GM12874 (cell line): Measurements from ENCODE around the gene FGD4.

ENCODE experiments used
- CTCF ChIP-seq: IDR thresholded peaks from 2 replicates; pipeline ENCODE4 v1.5.1; 2011; ENCODE audit warnings: low read depth, mild to moderate bottlenecking, control low read depth, low read length, moderate library complexity; ENCODE audit not compliant: insufficient read depth

The FGD4 gene

DNA sequence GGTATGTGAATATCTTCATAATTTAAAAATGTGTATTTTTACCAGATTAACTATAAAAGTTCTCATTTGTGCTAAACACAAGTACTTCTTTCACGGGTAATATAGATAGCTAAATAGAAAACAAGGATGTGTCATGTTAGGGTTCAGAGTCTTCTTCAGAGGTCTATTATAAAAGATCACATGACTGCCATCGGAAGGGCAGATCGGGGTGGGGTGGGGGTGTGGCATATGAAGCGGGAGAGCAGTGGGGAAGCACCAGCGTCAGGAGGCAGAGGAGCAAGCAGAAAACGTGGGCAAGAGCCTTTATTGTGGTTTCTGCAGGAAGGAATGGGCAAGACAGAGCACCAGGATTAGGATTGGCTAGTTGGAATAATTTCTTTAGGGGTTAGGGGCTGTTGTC is 216.1 kb downstream of the FGD4 start:
- TF ChIP-seq CTCF = no peak

- no peak for TF ChIP-seq CTCF
Measured at GRCh38 chr12:32617534-32617933, 218.2 kb downstream of the FGD4 start.

GRCh38 chr12:32618115-32618514 is 218.8 kb downstream of the FGD4 start:
- no peak for TF ChIP-seq CTCF

DNA sequence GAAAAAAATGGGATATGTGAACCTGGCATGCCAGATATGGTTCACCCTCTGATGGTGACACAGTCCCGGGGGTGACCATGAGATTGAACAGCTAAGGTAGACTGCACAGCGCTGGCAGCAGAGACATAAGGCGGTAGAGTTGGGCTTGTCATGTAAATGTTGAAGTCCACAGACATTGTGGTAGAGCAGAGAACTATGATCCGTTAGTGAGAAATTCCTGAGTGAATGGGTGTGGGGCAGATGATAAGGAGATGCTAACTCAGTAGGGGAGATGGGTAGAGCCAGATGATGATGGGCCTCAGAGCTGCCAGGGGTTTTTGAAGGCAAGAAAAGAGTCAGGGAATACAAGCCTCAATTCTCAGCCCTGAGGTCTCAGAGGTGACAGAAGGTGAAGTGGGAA is 228.6 kb downstream of the FGD4 start:
- no peak for TF ChIP-seq CTCF

DNA sequence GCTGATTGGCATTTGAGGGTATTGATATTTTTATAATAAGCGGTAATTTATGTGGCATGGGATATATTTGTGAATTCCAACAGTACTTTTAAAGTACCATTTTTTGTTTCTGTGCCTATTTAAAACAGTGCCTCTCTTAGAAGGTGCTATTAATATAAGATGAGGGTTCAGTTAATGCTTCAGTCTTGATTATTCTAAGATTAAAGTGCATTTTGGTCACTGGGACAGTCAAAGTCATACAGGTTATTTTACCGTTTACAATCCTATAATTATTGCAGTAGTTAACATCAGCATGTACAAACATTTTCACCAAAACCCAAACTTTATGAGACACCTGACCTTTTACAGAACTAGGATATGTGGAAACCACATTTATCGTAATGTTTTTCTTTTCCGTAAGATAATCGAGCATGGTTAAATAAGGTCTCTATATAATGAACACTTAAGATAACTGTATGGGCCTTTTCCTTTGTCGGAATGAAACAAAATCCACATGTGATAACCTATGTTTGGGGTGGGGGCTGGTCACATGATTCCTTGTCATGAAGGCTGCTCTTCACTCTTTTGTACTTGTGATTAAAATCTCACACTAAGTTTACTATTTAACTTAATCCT is 242.0 kb downstream of the FGD4 start:
- TF ChIP-seq CTCF = no peak

DNA sequence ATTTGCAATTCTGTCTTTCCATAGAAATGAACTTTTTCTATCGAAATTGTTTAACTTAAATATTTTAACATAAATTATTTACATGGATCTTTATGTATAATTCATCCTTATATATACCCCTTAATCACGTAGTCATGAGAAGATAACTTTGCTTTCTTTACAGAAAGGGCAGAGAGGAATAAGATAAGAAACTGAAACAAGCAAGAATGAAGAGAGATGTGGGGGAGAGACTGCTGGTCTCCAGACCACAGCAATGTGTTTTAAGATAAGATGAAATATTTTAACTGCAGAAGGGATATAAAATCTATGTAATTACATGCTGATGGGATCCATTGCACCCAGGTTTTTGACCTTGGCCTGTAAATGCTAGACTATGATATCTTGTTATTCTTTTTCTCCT is 245.1 kb downstream of the FGD4 start:
- TF ChIP-seq CTCF = no peak

DNA sequence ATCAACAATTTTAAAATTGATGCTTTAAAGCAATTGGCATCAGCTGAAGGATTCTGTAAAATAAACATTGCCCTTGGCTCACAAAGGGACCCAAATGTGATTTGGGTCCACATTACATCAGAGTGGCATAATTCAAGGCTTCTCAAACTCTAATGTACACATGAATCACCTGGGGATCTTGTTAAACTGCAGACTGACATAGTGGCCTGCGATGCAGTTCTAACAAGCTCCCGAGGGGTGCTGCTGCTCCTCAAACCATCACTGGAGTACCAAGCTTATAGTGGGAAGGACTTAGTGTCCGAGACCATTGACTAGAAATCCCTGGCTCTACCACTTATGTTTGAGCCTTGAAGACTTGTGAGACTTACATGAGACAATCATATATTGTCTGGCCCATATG is 247.9 kb downstream of the FGD4 start:
- no peak for TF ChIP-seq CTCF
